ENCODE results near the gene PPRC1.

Gene PPRC1

GRCh38 chr10:102115775-102116174, 17.1 kb upstream of the PPRC1 start:
- H4K8ac ChIP-seq (ENCODE audit: low read depth, low read length) = no peak overlapping the region
- WGBS (ENCODE audit: extremely low coverage, insufficient coverage, low lambda C conversion rate) = no CpG with 5 or more reads among the region's 3 CpGs
- peaks cover 20% of the 10 kb centered on the region for H3K79me1 ChIP-seq (ENCODE audit: low read length)
- H2BK5ac ChIP-seq (ENCODE audit: low read length) = no peak overlapping the region
- no peak overlapping the region for H3K23ac ChIP-seq (ENCODE audit: low read length)
- no peak overlapping the region for H3K4me2 ChIP-seq (ENCODE audit: low read length)
- H3K4me1 ChIP-seq (ENCODE audit: control insufficient read depth, low read depth, low read length) = peaks cover 26% of the 10 kb centered on the region
- H2BK15ac ChIP-seq (replicated peaks; ENCODE audit: low read depth) = no peak overlapping the region
- H3K9ac ChIP-seq (ENCODE audit: low read length) = peak overlapping the region; percentile 63
- peaks cover 3% of the 10 kb centered on the region for H3K36me3 ChIP-seq (ENCODE audit: control insufficient read depth, insufficient read depth, low read length)
- H3K27ac ChIP-seq (ENCODE audit: low read depth, low read length) = peak overlapping the region; percentile 89
- no peak for DNase-seq
- H3K4me3 ChIP-seq (ENCODE audit: low read length) = no peak overlapping the region
- H4K5ac ChIP-seq (ENCODE audit: low read length) = no peak overlapping the region
- H2BK120ac ChIP-seq (ENCODE audit: low read depth, low read length) = no peak overlapping the region
- H3K56ac ChIP-seq (ENCODE audit: low read length) = peak overlapping the region; percentile 79
- H3K18ac ChIP-seq (ENCODE audit: low read length) = no peak overlapping the region
- peak overlapping the region; percentile 49 for H3K4ac ChIP-seq (ENCODE audit: low read depth, low read length)
- no peak overlapping the region for H2AK5ac ChIP-seq (ENCODE audit: low read length)
- H3K27me3 ChIP-seq (ENCODE audit: insufficient read depth, low read length, poor library complexity) = no peaks in the 10 kb centered on the region
- peaks cover 68% of the 10 kb centered on the region for H3K79me2 ChIP-seq (ENCODE audit: control insufficient read depth, insufficient read depth, low read length)

GRCh38 chr10:102116656-102117055, 16.2 kb upstream of the PPRC1 start:
- no peak overlapping the region for H2BK5ac ChIP-seq (ENCODE audit: low read length)
- no peak overlapping the region for H3K4ac ChIP-seq (ENCODE audit: low read depth, low read length)
- no peak overlapping the region for H3K4me3 ChIP-seq (ENCODE audit: low read length)
- no peak overlapping the region for H3K23ac ChIP-seq (ENCODE audit: low read length)
- no peak overlapping the region for H3K4me2 ChIP-seq (ENCODE audit: low read length)
- H3K56ac ChIP-seq (ENCODE audit: low read length) = peak overlapping the region; percentile 73
- H3K4me1 ChIP-seq (ENCODE audit: control insufficient read depth, low read depth, low read length) = peaks cover 27% of the 10 kb centered on the region
- H3K79me2 ChIP-seq (ENCODE audit: control insufficient read depth, insufficient read depth, low read length) = peaks cover 64% of the 10 kb centered on the region
- peak overlapping the region; percentile 48 for H3K27ac ChIP-seq (ENCODE audit: low read depth, low read length)
- H3K9ac ChIP-seq (ENCODE audit: low read length) = peak overlapping the region; percentile 40
- no peaks in the 10 kb centered on the region for H3K27me3 ChIP-seq (ENCODE audit: insufficient read depth, low read length, poor library complexity)
- peaks cover 17% of the 10 kb centered on the region for H3K79me1 ChIP-seq (ENCODE audit: low read length)
- no peak for DNase-seq
- H3K18ac ChIP-seq (ENCODE audit: low read length) = no peak overlapping the region
- H3K36me3 ChIP-seq (ENCODE audit: control insufficient read depth, insufficient read depth, low read length) = no peaks in the 10 kb centered on the region
- H4K8ac ChIP-seq (ENCODE audit: low read depth, low read length) = no peak overlapping the region
- no peak overlapping the region for H2BK120ac ChIP-seq (ENCODE audit: low read depth, low read length)
- H2AK5ac ChIP-seq (ENCODE audit: low read length) = no peak overlapping the region
- WGBS (ENCODE audit: extremely low coverage, insufficient coverage, low lambda C conversion rate) = no CpG with 5 or more reads among the region's 1 CpG
- no peak overlapping the region for H2BK15ac ChIP-seq (replicated peaks; ENCODE audit: low read depth)
- H4K5ac ChIP-seq (ENCODE audit: low read length) = no peak overlapping the region

GRCh38 chr10:102117391-102118159, 15.3 kb upstream of the PPRC1 start:
- Histone ChIP-seq H2BK120ac (ENCODE audit: low read depth, low read length) (no peak overlapping the region), H4K5ac (ENCODE audit: low read length) (no peak overlapping the region), H2BK15ac (replicated peaks; ENCODE audit: low read depth) (no peak overlapping the region), H3K23ac (ENCODE audit: low read length) (peak overlapping the region; percentile 70), H3K56ac (ENCODE audit: low read length) (peak overlapping the region; percentile 73), H3K9ac (ENCODE audit: low read length) (peak overlapping the region; percentile 40), H3K4me2 (ENCODE audit: low read length) (peak overlapping the region; percentile 21), H3K4me3 (ENCODE audit: low read length) (no peak overlapping the region), H3K27ac (ENCODE audit: low read depth, low read length) (peak overlapping the region; percentile 48), H3K79me2 (ENCODE audit: control insufficient read depth, insufficient read depth, low read length) (peaks cover 55% of the 10 kb centered on the region), H3K4ac (ENCODE audit: low read depth, low read length) (peak overlapping the region; percentile 4), H2AK5ac (ENCODE audit: low read length) (peak overlapping the region; percentile 78), H4K8ac (ENCODE audit: low read depth, low read length) (no peak overlapping the region), H3K79me1 (ENCODE audit: low read length) (peaks cover 12% of the 10 kb centered on the region), H3K36me3 (ENCODE audit: control insufficient read depth, insufficient read depth, low read length) (no peaks in the 10 kb centered on the region), H2BK5ac (ENCODE audit: low read length) (peak overlapping the region; percentile 70), H3K4me1 (ENCODE audit: control insufficient read depth, low read depth, low read length) (peaks cover 33% of the 10 kb centered on the region), H3K18ac (ENCODE audit: low read length) (peak overlapping the region; percentile 1), H3K27me3 (ENCODE audit: insufficient read depth, low read length, poor library complexity) (no peaks in the 10 kb centered on the region)
- peak; percentile 79 for DNase-seq
- WGBS (ENCODE audit: extremely low coverage, insufficient coverage, low lambda C conversion rate) = no CpG with 5 or more reads among the region's 12 CpGs

GRCh38 chr10:102118867-102119266, 14.0 kb upstream of the PPRC1 start:
- Histone ChIP-seq H3K23ac (ENCODE audit: low read length) (no peak overlapping the region), H3K79me1 (ENCODE audit: low read length) (peaks cover 10% of the 10 kb centered on the region), H3K18ac (ENCODE audit: low read length) (no peak overlapping the region), H3K79me2 (ENCODE audit: control insufficient read depth, insufficient read depth, low read length) (peaks cover 42% of the 10 kb centered on the region), H4K8ac (ENCODE audit: low read depth, low read length) (no peak overlapping the region), H2BK5ac (ENCODE audit: low read length) (no peak overlapping the region), H3K9ac (ENCODE audit: low read length) (peak overlapping the region; percentile 37), H3K56ac (ENCODE audit: low read length) (peak overlapping the region; percentile 73), H2AK5ac (ENCODE audit: low read length) (peak overlapping the region; percentile 27), H3K4me1 (ENCODE audit: control insufficient read depth, low read depth, low read length) (peaks cover 33% of the 10 kb centered on the region), H3K4me3 (ENCODE audit: low read length) (peak overlapping the region; percentile 8), H2BK120ac (ENCODE audit: low read depth, low read length) (peak overlapping the region; percentile 7), H3K27me3 (ENCODE audit: insufficient read depth, low read length, poor library complexity) (no peaks in the 10 kb centered on the region), H4K5ac (ENCODE audit: low read length) (no peak overlapping the region), H3K4me2 (ENCODE audit: low read length) (peak overlapping the region; percentile 73), H3K36me3 (ENCODE audit: control insufficient read depth, insufficient read depth, low read length) (no peaks in the 10 kb centered on the region), H3K27ac (ENCODE audit: low read depth, low read length) (peak overlapping the region; percentile 27), H3K4ac (ENCODE audit: low read depth, low read length) (no peak overlapping the region), H2BK15ac (replicated peaks; ENCODE audit: low read depth) (no peak overlapping the region)
- WGBS (ENCODE audit: extremely low coverage, insufficient coverage, low lambda C conversion rate) = no CpG with 5 or more reads among the region's 6 CpGs
- peak; percentile 67 for DNase-seq

GRCh38 chr10:102119417-102120141, 13.3 kb upstream of the PPRC1 start:
- no peaks in the 10 kb centered on the region for H3K36me3 ChIP-seq (ENCODE audit: control insufficient read depth, insufficient read depth, low read length)
- peak overlapping the region; percentile 73 for H3K4me2 ChIP-seq (ENCODE audit: low read length)
- no peaks in the 10 kb centered on the region for H3K27me3 ChIP-seq (ENCODE audit: insufficient read depth, low read length, poor library complexity)
- peak overlapping the region; percentile 68 for H3K4me3 ChIP-seq (ENCODE audit: low read length)
- peak overlapping the region; percentile 100 for H3K56ac ChIP-seq (ENCODE audit: low read length)
- no CpG with 5 or more reads among the region's 22 CpGs for WGBS (ENCODE audit: extremely low coverage, insufficient coverage, low lambda C conversion rate)
- peak; percentile 85 for DNase-seq
- H2BK5ac ChIP-seq (ENCODE audit: low read length) = peak overlapping the region; percentile 92
- no peak overlapping the region for H2BK15ac ChIP-seq (replicated peaks; ENCODE audit: low read depth)
- H2BK120ac ChIP-seq (ENCODE audit: low read depth, low read length) = peak overlapping the region; percentile 7
- H3K79me1 ChIP-seq (ENCODE audit: low read length) = peaks cover 10% of the 10 kb centered on the region
- H3K4ac ChIP-seq (ENCODE audit: low read depth, low read length) = peak overlapping the region; percentile 64
- peaks cover 33% of the 10 kb centered on the region for H3K4me1 ChIP-seq (ENCODE audit: control insufficient read depth, low read depth, low read length)
- H3K79me2 ChIP-seq (ENCODE audit: control insufficient read depth, insufficient read depth, low read length) = peaks cover 37% of the 10 kb centered on the region
- H2AK5ac ChIP-seq (ENCODE audit: low read length) = no peak overlapping the region
- peak overlapping the region; percentile 99 for H3K23ac ChIP-seq (ENCODE audit: low read length)
- peak overlapping the region; percentile 97 for H3K9ac ChIP-seq (ENCODE audit: low read length)
- H3K27ac ChIP-seq (ENCODE audit: low read depth, low read length) = peak overlapping the region; percentile 99
- H4K8ac ChIP-seq (ENCODE audit: low read depth, low read length) = no peak overlapping the region
- H4K5ac ChIP-seq (ENCODE audit: low read length) = no peak overlapping the region
- H3K18ac ChIP-seq (ENCODE audit: low read length) = peak overlapping the region; percentile 51
